Uterus (tissue), 4 donors: Measurements from ENCODE around the gene ALS2CL. TPM values are rescaled to one million over a fixed set of nuclear protein-coding genes. Genes with fewer than 3 reads are reported as not detected.

ENCODE experiments used
- DNase-seq, 2 donors: peaks; one replicate each; pipeline ENCODE4 v3.0.0-alpha.2; 2019 to 2020
- H3K27ac ChIP-seq, 2 donors: fragments of 200-600 bp; sonication (generic); 1 replicate in 1 of 2; 2 replicates in 1 of 2; pipeline ENCODE4 v1.5.1; 2016 to 2018
- H3K27me3 ChIP-seq, 2 donors: fragments of 200-600 bp; sonication (generic); one replicate each; pipeline ENCODE4 v1.5.1; 2018 to 2019; ENCODE audit warnings: control low read depth in 1 of 2
- H3K36me3 ChIP-seq, 2 donors: fragments of 200-600 bp; sonication (generic); one replicate each; pipeline ENCODE4 v1.5.1; 2019; ENCODE audit warnings: control low read depth in 1 of 2
- H3K4me1 ChIP-seq, 2 donors: fragments of 200-600 bp; sonication (generic); one replicate each; pipeline ENCODE4 v1.5.1; 2018 to 2019; ENCODE audit warnings: control low read depth in 1 of 2
- H3K4me3 ChIP-seq, 2 donors: fragments of 200-600 bp; sonication (generic); 1 replicate in 1 of 2; 2 replicates in 1 of 2; pipeline ENCODE4 v1.5.1; 2018 to 2019; ENCODE audit warnings: mild to moderate bottlenecking in 1 of 2
- H3K9me3 ChIP-seq, 2 donors: fragments of 200-600 bp; sonication (generic); one replicate each; pipeline ENCODE4 v1.5.1; 2019; ENCODE audit warnings: control low read depth in 1 of 2
- CTCF ChIP-seq, 4 experiments: fragments of 200-600 bp in 2 of 4; fragments of 450-650 bp in 2 of 4; sonication (generic) in 2 of 4; IDR thresholded peaks; one replicate each; pipeline ENCODE4 v1.5.1; 2016 to 2019; ENCODE audit warnings: antibody characterized with exemption in 4 of 4, mild to moderate bottlenecking in 2 of 4, moderate library complexity in 1 of 4
- POLR2A ChIP-seq, 2 donors: fragments of 450-650 bp; IDR thresholded peaks; one replicate each; pipeline ENCODE4 v1.6.1; 2016; ENCODE audit warnings: antibody characterized with exemption in 2 of 2, mild to moderate bottlenecking in 1 of 2, moderate library complexity in 1 of 2
- intact Hi-C: fragments of 100-400 bp; cut with DNase I; formaldehyde crosslinking; loops from one replicate; pipeline ENCODE4 v1.15.1; 2023; ENCODE audit warnings: low total_unique reads
- total RNA-seq, 4 donors: library from RNA; depleted of rRNA in 3 of 4; stranded (reverse); fragments of >200 nt in 3 of 4; gene quantifications; one replicate each; pipeline versions ENCODE4 v1.1.0 to v1.2.4, GENCODE V29; 2014 to 2023
- donor health status: DM: yes; HTN: yes; CAD: no.

ALS2CL gene
- total RNA-seq, 4 donors from 2014 or later = 15.7 to 75.3 (median 31.5) TPM

DNA sequence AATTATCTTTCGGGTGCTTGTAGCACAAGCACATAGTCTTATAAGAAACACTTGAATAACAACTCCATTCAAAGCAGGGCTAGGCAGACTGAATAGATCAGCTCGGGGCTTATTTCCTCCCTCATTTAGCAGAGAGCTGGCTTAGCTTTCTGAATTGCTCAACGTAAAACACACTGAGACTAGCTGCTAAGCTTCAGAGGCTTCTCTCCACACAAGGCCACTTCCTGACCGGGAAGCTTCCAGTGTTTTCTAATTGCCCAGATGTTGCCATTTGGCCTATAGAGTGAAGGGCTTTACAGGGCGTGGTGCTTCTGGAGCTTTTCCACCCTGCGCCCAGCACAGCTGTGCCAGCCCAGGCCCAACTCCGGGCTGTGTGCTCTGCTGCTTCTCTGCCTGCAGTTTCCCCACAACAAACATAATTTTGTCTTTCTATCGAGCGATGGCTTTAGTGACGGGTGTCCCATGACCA lies 64.5 kb downstream of the ALS2CL start:
- Histone ChIP-seq H3K27me3 (no peaks in the 10 kb centered on the region), H3K27ac (peak overlapping the region; percentile 64 to 69), H3K9me3 (no peaks in the 10 kb centered on the region), H3K4me1 (no peaks in the 10 kb centered on the region), H3K4me3 (no peak overlapping the region), H3K36me3 (no peaks in the 10 kb centered on the region)
- intact Hi-C loops = no loop called here
- TF ChIP-seq POLR2A (IDR thresholded peaks at IDR 0.05) (no peak), CTCF (IDR thresholded peaks at IDR 0.05) (no peak)
- DNase-seq = peak in 1 of 2 donors; percentile 24

DNA sequence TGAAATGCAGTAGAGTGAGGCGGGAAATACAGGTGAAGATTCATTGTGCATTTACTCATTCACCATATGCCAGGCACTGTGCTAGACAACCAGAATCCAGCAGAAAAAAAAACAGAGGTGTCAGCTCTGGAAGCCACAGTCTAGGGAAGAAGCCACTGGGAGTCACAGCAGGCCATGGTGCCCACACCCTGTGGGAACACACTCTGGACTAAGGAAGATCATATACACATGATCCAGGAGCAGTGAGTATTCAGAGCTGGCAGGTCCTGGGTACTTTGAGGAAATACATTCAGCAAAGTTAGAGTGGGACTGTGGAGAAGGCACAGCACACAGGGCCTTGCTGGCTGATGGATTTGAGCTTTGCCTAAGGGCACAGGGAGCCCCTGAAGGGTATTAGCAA lies 66.4 kb downstream of the ALS2CL start:
- Histone ChIP-seq H3K27ac (no peak overlapping the region), H3K4me1 (no peaks in the 10 kb centered on the region), H3K27me3 (peaks cover 0 to 3% of the 10 kb centered on the region in 2 donors), H3K4me3 (no peak overlapping the region), H3K9me3 (no peaks in the 10 kb centered on the region), H3K36me3 (no peaks in the 10 kb centered on the region)
- intact Hi-C loops = no loop called here
- TF ChIP-seq POLR2A (IDR thresholded peaks at IDR 0.05) (no peak), CTCF (IDR thresholded peaks at IDR 0.05) (no peak)
- DNase-seq = no peak

DNA sequence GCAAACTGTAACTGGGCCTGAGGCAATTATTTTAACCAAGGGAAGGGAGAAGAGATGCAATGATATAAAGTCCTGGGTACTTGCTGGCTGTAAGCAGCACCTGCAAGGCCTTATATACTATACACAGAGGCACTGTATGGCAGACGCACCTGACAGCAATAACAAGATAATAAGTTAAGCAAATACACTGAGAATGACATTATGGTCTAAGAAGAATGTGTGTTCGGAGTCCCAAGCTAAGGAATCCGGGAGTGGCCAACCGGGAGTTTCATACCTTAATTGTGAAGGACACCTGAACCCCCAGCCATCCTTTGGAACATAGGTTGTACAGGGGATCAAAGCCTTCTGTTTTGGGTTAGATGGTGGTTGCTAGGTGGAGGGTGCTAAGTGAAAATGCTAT lies 67.4 kb downstream of the ALS2CL start:
- Histone ChIP-seq H3K9me3 (no peaks in the 10 kb centered on the region), H3K4me3 (no peak overlapping the region), H3K27me3 (peaks cover 0 to 3% of the 10 kb centered on the region in 2 donors), H3K27ac (no peak overlapping the region), H3K4me1 (no peaks in the 10 kb centered on the region), H3K36me3 (no peaks in the 10 kb centered on the region)
- DNase-seq = no peak
- TF ChIP-seq CTCF (IDR thresholded peaks at IDR 0.05) (no peak), POLR2A (IDR thresholded peaks at IDR 0.05) (no peak)
- intact Hi-C loops = no loop called here

DNA sequence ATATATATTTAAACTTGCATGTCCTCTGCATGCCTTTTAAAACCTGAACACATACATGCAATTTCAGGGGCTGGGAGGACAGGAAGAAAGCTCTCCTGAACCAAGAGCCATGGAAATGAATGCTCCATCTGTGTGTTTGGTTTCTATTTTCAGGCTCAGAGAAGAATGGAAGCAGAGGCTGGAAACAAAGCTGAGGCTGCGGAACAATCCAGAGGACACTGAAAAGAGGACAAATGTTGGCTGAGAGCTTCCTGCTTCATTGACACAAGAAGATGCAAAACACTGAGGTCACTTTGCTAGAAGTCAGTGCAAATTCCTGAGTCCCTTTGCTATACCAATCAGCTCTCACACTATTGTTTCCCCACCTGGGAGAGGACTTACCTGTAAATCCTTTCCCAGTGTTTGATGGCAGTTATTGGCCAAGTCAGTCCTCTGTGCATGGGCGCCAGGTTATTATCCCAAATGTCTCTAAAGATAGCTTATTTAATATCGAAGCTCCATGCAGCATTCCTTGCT lies 68.4 kb downstream of the ALS2CL start:
- H3K4me1 ChIP-seq = no peaks in the 10 kb centered on the region

DNA sequence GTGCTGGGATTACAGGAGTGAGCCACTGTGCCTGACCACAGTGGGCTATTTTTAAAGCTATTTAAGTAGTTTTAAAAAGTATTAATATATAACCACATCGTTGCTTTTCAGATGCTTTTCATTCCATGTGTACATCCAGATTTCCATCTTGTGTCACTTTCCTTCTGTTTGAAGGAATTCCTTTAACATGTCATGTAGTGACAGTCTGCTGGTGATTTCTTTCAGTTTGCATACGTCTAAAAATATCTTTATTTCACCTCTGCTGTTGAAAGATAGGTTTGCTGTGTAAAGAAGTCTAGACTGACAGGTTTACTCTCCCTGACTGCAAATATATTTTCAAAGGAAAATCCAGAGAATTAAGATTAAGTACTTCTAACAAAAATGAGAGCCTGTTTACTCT lies 68.9 kb downstream of the ALS2CL start:
- TF ChIP-seq CTCF (IDR thresholded peaks at IDR 0.05) (no peak), POLR2A (IDR thresholded peaks at IDR 0.05) (no peak)
- Histone ChIP-seq H3K27me3 (peaks cover 0 to 3% of the 10 kb centered on the region in 2 donors), H3K4me1 (no peaks in the 10 kb centered on the region), H3K27ac (no peak overlapping the region), H3K36me3 (no peaks in the 10 kb centered on the region), H3K4me3 (no peak overlapping the region), H3K9me3 (no peaks in the 10 kb centered on the region)
- no peak for DNase-seq
- intact Hi-C loops = no loop called here

More for the DNA sequence above, 68.4 kb downstream of the ALS2CL start:
- Histone ChIP-seq H3K4me3 (no peak overlapping the region), H3K9me3 (no peaks in the 10 kb centered on the region), H3K36me3 (no peaks in the 10 kb centered on the region), H3K27ac (no peak overlapping the region), H3K27me3 (peaks cover 0 to 3% of the 10 kb centered on the region in 2 donors)
- no peak for DNase-seq
- TF ChIP-seq CTCF (IDR thresholded peaks at IDR 0.05) (no peak), POLR2A (IDR thresholded peaks at IDR 0.05) (no peak)
- intact Hi-C loops = no loop called here
